HG02938 (cell line): ENCODE data around the gene INHA.

Experiments
- ATAC-seq: cut with Tn5 transposase; IDR thresholded peaks from one replicate; pipeline ENCODE4 v1.9.1; 2021; ENCODE audit warnings: mild to moderate bottlenecking, moderate library complexity; ENCODE audit not compliant: unreplicated experiment

INHA gene

GRCh38 chr2:219572237-219573001 is at the start of gene INHA:
INHA (plus strand) TSS chr2:219572310; CDS start chr2:219572375, 65 bp downstream.
- ATAC-seq: no peak

GRCh38 chr2:219523031-219523671 is 49.0 kb upstream of the INHA start:
- no peak for ATAC-seq

GRCh38 chr2:219524817-219525216 is 47.3 kb upstream of the INHA start:
- no peak for ATAC-seq

GRCh38 chr2:219525533-219526232 is 46.4 kb upstream of the INHA start:
- no peak for ATAC-seq

GRCh38 chr2:219526320-219527075 is 45.6 kb upstream of the INHA start:
- ATAC-seq: no peak

GRCh38 chr2:219527076-219527394 is 45.1 kb upstream of the INHA start:
- ATAC-seq: no peak

GRCh38 chr2:219527472-219527871 is 44.6 kb upstream of the INHA start:
- ATAC-seq: no peak

GRCh38 chr2:219530048-219530963 is 41.8 kb upstream of the INHA start:
- peak; percentile 79 for ATAC-seq

- no peak for ATAC-seq
Observed at GRCh38 chr2:219531639-219532377, 40.3 kb upstream of the INHA start.

GRCh38 chr2:219532378-219532649 is 39.8 kb upstream of the INHA start:
- ATAC-seq: no peak

- no peak for ATAC-seq
Observed at GRCh38 chr2:219533930-219534661, 38.0 kb upstream of the INHA start.

- ATAC-seq: no peak
Observed at GRCh38 chr2:219536425-219536824, 35.7 kb upstream of the INHA start.

GRCh38 chr2:219536967-219537366 is 35.1 kb upstream of the INHA start:
- no peak for ATAC-seq

- no peak for ATAC-seq
Observed at GRCh38 chr2:219537657-219538488, 34.2 kb upstream of the INHA start.

- no peak for ATAC-seq
Observed at GRCh38 chr2:219538504-219538951, 33.6 kb upstream of the INHA start.

GRCh38 chr2:219538956-219539788 is 32.9 kb upstream of the INHA start:
- ATAC-seq: no peak

- no peak for ATAC-seq
Observed at GRCh38 chr2:219539926-219540678, 32.0 kb upstream of the INHA start.
